ENCODE results near the gene TMEM74B.
"Not testable (repeated sequence)": the region's sequence is repeated elsewhere in the genome, so short reads cannot be mapped to it uniquely, and the experiment has no call there.

Gene TMEM74B

GRCh38 chr20:1177680-1178079 lies 7.1 kb downstream of the TMEM74B start:
- DNase-seq = no peak

- DNase-seq = no peak
Measured at GRCh38 chr20:1174787-1175186, 10.0 kb downstream of the TMEM74B start.

DNA sequence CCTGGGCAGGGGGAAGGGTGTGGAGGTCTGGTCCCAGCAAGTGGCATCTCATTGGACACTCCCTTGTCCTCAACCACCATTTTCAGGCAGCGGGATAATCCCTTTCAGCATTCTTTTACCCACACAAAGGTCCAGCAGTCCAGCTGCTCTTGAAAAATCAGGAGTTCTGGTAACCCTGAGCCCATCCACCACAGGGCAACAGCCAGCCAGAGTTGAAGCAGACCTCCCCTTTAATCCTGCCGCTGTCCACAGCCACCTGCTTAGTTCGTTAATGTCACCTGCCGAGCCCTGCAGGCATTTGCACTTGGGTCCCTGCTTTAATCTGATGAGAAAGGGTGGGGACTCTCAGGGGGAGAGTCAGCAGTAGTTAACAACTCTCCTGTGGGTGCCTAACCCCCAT lies 11.1 kb downstream of the TMEM74B start:
- DNase-seq = no peak

- peak; percentile 52 for DNase-seq
Measured at GRCh38 chr20:1171461-1172093, 13.2 kb downstream of the TMEM74B start.

DNA sequence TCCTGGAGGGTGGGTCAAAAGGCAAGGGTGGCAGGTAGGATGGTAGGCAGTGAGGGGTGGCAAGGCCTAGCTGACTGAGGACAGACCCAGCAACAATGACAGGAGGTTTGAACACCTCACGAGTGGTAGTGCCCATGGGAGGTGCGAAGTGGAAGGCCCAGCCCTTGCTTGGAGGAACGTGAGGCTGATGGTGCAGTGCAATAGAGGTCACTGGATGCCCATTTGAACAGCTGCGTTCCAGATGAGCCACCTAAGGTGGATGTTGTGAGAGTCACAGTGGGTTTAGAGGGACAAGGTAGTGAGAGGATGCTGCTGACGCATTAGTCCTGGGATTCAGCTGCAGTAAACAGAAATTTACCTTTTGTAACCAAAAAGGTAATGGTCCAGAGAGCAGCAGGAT lies 15.6 kb downstream of the TMEM74B start:
- DNase-seq = no peak

- no peak for DNase-seq
Measured at GRCh38 chr20:1166948-1167720, 17.6 kb downstream of the TMEM74B start.

DNA sequence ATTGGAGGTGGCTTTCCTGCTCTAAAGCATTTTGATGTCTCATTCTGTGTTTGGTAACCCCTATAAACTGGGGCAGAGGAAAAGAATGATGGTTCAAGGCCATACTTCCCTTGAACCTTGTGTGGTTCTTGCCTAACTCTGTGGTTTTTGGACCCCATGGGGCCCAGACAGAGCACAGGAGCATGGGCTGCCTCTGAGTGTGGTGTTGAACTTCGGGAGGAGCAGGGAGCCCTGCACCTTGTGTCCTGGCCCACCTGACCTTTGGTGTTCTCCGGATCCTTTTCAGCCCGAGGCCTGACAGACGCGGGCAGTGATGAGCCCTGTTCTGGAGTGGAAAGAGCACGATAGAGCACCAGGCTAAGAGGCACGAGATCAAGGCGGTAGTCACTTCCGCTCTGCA lies 18.8 kb downstream of the TMEM74B start:
- no peak for DNase-seq

- no peak for DNase-seq
Measured at GRCh38 chr20:1165521-1165920, 19.3 kb downstream of the TMEM74B start.

- DNase-seq = no peak
Measured at GRCh38 chr20:1164871-1165270, 19.9 kb downstream of the TMEM74B start.

DNA sequence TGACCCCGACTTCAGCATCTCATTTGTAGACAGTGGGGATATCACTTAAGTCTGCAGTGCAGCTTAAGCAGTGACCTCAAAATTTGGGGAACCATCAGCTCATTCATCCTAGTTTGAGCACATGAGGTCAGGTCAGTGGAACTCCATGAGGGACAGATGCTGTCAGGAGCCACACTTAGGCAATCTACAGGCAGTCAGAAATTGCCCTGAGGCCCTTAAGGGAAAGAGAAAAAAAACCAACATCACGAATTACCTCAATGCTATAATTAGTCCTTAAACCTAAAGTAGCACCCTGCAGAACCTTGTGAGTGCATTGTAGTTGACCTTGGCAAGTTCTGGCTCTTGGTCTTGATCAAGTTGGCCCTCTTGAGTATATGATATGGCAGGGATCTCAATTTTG lies 21.1 kb downstream of the TMEM74B start:
- DNase-seq = no peak

DNA sequence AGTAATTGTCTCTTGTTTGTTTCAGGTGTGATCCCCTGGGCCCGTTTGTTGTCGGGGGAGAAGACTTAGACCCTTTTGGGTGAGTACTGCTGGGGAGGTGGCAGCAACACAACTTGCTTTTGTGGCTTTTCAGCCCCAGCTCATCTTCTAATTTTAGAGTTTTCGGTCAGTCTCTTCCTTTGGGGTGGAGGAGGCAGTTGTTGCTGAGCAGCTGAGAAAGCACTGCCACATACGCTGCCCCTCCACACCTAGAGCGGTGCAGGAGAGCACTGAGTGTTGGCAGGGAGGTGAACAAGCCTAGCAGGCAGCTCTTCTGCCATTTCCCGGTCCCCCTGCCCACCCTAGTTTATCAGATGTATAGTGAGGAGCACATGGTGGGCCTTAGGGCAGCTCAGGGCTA lies 21.7 kb downstream of the TMEM74B start:
- DNase-seq = no peak

DNA sequence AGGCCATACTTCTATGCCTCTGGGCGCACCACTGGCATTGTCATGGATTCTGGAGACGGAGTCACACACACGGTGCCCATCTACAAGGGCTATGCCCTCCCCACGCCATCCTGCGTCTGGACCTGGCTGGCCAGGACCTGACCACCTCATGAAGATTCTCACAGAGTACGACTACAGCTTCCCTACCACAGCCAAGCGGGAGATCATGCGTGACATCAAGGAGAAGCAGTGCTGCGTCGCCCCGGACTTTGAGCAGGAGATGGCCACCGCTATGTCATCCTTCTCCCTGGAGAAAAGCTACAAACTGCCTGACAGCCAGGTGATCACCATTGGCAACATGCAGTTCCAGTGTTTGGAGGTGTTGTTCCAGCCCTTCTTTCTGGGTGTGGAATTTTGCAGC lies 23.8 kb downstream of the TMEM74B start:
- no peak for DNase-seq

DNA sequence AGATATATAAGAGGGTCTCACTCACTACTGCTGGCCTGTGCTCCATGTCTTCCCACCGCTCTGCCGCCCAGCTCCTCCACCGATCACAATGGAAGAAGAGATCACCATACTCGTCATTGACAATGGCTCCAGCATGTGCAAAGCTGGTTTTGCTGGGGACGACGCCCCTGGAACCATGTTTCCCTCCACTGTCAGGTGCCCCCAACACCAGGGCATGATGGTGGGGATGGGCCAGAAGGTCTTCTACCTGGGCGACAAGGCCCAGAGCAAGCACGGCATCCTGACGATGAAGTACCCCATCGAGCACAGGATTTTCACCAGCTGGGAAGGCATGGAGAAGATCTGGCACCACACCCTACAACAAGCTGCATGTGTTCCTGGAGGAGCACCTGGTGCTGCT lies 24.3 kb downstream of the TMEM74B start:
- no peak for DNase-seq

- DNase-seq = no peak
Measured at GRCh38 chr20:1155342-1155741, 29.4 kb downstream of the TMEM74B start.

DNA sequence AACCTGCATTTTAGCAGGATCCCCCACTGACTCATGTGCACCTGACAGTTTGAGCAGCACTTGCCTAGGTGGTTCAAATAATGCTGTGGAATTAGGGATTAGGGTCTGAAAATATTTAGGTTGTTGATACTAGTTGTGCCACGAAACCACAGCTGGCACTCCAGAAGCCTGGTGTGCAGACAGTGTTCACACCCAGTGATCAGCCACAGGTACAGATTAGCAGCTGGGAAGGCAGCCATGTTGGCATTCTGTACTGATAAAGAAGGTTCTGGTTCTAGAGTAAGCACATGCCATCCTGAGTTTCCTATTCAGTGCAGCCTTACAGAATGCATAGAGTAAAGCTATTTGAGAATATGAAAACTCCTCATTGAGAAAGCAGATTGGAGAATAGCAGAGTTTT lies 30.1 kb downstream of the TMEM74B start:
- DNase-seq = no peak

DNA sequence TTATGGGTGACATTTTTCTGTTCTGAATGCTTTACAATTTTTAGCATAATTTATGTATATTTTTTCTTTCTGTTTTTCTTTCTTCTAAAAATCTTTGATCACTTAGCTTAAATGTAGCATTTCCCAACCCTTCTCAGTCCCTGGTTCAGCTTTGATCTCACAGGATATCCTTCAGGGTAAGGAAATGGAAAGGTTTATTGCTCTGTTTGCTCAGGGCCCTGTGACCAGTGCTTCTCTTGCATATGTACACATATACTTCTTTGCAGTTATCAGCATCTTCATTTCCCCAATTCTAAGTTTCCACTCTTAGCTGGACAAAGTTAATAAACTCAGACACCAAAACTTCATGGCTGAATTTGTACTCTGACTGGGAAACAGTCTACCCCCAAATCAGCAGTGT lies 30.6 kb downstream of the TMEM74B start:
- no peak for DNase-seq

DNA sequence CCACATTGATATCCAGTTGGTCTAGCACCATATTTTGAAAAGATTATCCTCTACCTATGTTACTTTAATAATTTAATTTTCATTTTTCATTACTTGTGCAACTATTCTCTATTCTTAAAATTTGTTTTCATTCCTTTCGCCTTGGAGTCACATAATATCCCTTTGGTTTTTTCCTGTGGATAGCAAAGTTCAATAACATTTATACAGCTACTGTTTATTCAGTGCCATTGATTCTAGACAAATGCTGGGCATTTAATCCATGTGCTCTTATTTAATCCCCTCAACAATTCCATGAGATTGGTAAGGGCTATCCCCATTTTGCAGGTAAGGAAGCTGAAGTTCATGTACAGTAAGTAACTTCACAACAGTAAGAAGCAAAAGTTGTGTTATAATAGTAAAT lies 33.8 kb downstream of the TMEM74B start:
- DNase-seq = no peak

DNA sequence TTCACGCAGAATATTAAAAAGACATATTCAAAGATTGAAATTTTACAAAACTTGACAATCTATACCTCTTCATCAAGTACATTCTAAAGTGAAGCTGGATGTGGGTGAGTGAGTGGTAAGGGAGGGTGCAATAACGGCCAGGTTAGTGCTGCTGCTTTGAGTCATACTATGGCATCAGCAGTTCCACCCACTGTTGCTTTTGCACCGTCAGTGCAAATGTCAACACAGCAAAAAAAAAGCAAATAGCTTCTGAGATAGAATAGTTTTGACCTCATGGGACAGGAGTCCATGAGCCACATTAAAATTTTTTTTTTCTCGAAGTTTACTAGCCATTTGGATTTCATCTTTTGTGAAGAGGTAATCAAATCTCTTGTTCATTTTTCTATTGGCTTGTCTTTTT lies 34.6 kb downstream of the TMEM74B start:
- DNase-seq = no peak

GRCh38 chr20:1149812-1150211 lies 35.0 kb downstream of the TMEM74B start:
- not testable (repeated sequence) for DNase-seq

DNA sequence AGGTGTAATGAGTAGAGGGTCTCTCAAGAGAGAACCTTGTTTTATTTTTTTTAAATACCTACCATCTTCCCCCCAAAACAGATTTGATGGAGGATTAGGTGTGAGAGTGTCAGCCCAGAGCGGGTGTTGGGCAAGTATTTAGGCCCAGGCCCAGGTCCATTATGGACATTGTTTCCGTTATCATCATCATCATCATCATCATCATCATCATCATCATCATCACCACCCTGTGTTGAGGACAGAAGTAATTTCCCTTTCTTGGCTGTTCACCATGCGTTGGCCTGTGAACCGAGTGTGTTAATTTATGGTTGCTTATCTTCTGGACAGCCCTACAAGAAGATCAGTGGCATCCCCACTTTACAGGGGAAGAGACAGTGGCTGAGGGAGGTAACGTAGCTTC lies 37.8 kb downstream of the TMEM74B start:
- DNase-seq = no peak

GRCh38 chr20:1144401-1145172 lies 40.2 kb downstream of the TMEM74B start:
- no peak for DNase-seq

- DNase-seq = no peak
Measured at GRCh38 chr20:1137236-1137635, 47.5 kb downstream of the TMEM74B start.

- DNase-seq = no peak
Measured at GRCh38 chr20:1134836-1135235, 49.9 kb downstream of the TMEM74B start.

GRCh38 chr20:1134355-1134754 lies 50.4 kb downstream of the TMEM74B start:
- no peak for DNase-seq

Data from stimulated activated CD8-positive, alpha-beta memory T cell treated with anti-CD3 and anti-CD28 coated beads, Interleukin-4, amount 100 ng/mL, for 48 hours (primary cell).